ENCODE data around the gene NRG3. TPM values are rescaled to one million over a fixed set of nuclear protein-coding genes. Genes with fewer than 3 reads are reported as not detected.

NRG3 gene
- total RNA-seq, 1 experiment from 2014 or later = 0.08 TPM

DNA sequence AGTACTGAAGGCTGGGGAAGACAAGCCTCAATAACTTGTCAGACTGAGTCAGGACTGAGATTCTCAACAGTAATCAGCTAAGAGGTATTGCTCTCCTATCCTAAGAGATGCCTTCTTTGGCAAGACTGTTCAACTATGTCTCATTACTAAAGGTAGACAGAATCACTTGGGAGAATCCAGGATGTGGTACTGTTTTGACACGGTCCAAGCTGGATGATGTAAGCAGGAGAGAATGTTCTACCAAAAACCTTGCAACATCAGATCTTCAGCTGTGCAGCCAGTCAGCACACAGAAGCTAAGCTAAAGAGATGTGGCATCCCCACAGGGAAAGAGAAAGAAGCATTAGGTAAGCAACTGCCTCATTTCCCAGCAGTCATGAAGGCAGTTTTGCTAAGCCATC is 391.4 kb downstream of the NRG3 start:
- no TSS peak for BruUV-seq (replicated peaks)
- no peak overlapping the region for H3K27ac ChIP-seq (ENCODE audit: low read length)
- intact Hi-C loops (cut with micrococcal nuclease; ENCODE audit: unreplicated experiment) (no loop called here), in situ Hi-C loops (cut with HindIII; ENCODE audit: low pct_unique_long_range_greater_than_20kb, low sequenced_read_pairs) (no loop called here)
- H3K9me3 ChIP-seq (ENCODE audit: control insufficient read depth, insufficient read depth, low read depth, low read length) = no peaks in the 10 kb centered on the region
- H3K4me1 ChIP-seq (ENCODE audit: control insufficient read depth, insufficient read depth, low read length) = no peaks in the 10 kb centered on the region
- DNase-seq (ENCODE audit: low read depth, low spot score) (no peak), ATAC-seq (no peak)
- H3K36me3 ChIP-seq (ENCODE audit: control insufficient read depth, insufficient read depth, low read length) = no peaks in the 10 kb centered on the region
- TF ChIP-seq REST (IDR thresholded peaks at IDR 0.05; ENCODE audit: insufficient read depth in 1 of 2, low read depth in 2 of 2, low read length in 1 of 2) (no peak), CTCF (IDR thresholded peaks at IDR 0.05) (no peak), TCF7L2 (IDR thresholded peaks at IDR 0.05; ENCODE audit: low read depth, low read length) (no peak), SIN3A (IDR thresholded peaks at IDR 0.05; ENCODE audit: borderline replicate concordance, insufficient read depth, low read depth, low read length) (no peak), POLR2AphosphoS5 (IDR thresholded peaks at IDR 0.05; ENCODE audit: low read depth, low read length) (no peak)
- no peak overlapping the region for H3K4me3 ChIP-seq (ENCODE audit: low read depth in 2 of 2, low read length in 2 of 2)
- H3K27me3 ChIP-seq (ENCODE audit: control insufficient read depth, insufficient read depth, low read length) = no peaks in the 10 kb centered on the region
- ChIA-PET POLR2A (no interaction called here), CTCF (no interaction called here)

DNA sequence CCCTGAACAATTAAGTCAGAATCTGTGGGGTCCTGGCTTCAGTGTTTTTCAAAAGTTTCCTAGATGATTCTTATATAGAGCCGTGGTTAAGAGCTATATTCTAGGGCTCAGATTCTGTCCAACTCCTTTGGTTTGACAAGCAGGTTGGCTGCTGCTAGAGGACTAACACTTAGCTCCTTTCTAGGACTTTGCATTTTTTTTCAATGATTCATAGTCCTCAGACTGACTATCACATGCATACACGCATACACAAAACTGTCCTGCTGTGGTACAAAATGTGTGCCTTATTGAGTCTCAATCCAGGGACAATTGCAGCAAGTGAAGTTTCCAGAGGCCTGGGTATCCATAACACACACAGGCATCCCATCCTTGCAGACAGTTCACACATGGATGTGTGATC is 392.0 kb downstream of the NRG3 start:
- DNase-seq (ENCODE audit: low read depth, low spot score) (no peak), ATAC-seq (no peak)
- no peaks in the 10 kb centered on the region for H3K27me3 ChIP-seq (ENCODE audit: control insufficient read depth, insufficient read depth, low read length)
- POLR2A ChIA-PET = no interaction called here
- intact Hi-C loops (cut with micrococcal nuclease; ENCODE audit: unreplicated experiment) = no loop called here
- no peak overlapping the region for H3K27ac ChIP-seq (ENCODE audit: low read length)
- H3K4me1 ChIP-seq (ENCODE audit: control insufficient read depth, insufficient read depth, low read length) = no peaks in the 10 kb centered on the region
- no peaks in the 10 kb centered on the region for H3K36me3 ChIP-seq (ENCODE audit: control insufficient read depth, insufficient read depth, low read length)
- BruUV-seq (replicated peaks) = no TSS peak
- no peak overlapping the region for H3K4me3 ChIP-seq (ENCODE audit: low read depth in 2 of 2, low read length in 2 of 2)
- CTCF ChIA-PET = no interaction called here
- in situ Hi-C loops (cut with HindIII; ENCODE audit: low pct_unique_long_range_greater_than_20kb, low sequenced_read_pairs) = no loop called here
- no peak for TF ChIP-seq SIN3A (IDR thresholded peaks at IDR 0.05; ENCODE audit: borderline replicate concordance, insufficient read depth, low read depth, low read length)
- no peak for TF ChIP-seq POLR2AphosphoS5 (IDR thresholded peaks at IDR 0.05; ENCODE audit: low read depth, low read length)
- TF ChIP-seq CTCF (IDR thresholded peaks at IDR 0.05) = no peak
- no peak for TF ChIP-seq REST (IDR thresholded peaks at IDR 0.05; ENCODE audit: insufficient read depth in 1 of 2, low read depth in 2 of 2, low read length in 1 of 2)
- no peak for TF ChIP-seq TCF7L2 (IDR thresholded peaks at IDR 0.05; ENCODE audit: low read depth, low read length)
- H3K9me3 ChIP-seq (ENCODE audit: control insufficient read depth, insufficient read depth, low read depth, low read length) = no peaks in the 10 kb centered on the region

Measured in Panc1 (cell line).